Dedifferentiated amniotic fluid mesenchymal stem cell (primary cell): Measurements from ENCODE around the gene PPP2R3B.
"Not testable (repeated sequence)": the region's sequence is repeated elsewhere in the genome, so short reads cannot be mapped to it uniquely, and the experiment has no call there.

Source experiments
- DNase-seq: peaks from one replicate; pipeline ENCODE4 v3.0.0-alpha.2; 2016; ENCODE audit errors: extremely low spot score

PPP2R3B gene

GRCh38 chrX:353566-354535 is 32.9 kb downstream of the PPP2R3B start:
- DNase-seq: no peak

- DNase-seq: no peak
Measured at GRCh38 chrX:352582-353314, 34.0 kb downstream of the PPP2R3B start.

DNA sequence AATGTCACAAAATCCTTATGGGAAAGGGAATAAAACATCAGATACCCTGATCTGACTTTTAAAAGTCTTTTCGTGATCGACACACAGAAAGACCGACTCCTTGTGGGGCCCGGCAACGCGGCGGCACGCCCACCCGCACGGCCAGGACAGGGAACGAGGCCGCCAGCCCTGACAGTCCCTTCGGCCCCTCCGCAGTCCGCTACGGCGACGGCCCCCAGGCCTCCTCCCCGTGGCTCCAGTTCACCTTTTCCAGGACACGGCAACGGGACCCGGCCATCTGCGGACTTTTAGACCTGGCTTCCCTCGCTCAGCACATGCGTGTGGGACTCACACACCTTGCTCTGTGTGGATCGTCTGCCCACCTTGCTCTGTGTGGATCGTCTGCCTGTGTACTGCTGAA is 34.5 kb downstream of the PPP2R3B start:
- no peak for DNase-seq

DNA sequence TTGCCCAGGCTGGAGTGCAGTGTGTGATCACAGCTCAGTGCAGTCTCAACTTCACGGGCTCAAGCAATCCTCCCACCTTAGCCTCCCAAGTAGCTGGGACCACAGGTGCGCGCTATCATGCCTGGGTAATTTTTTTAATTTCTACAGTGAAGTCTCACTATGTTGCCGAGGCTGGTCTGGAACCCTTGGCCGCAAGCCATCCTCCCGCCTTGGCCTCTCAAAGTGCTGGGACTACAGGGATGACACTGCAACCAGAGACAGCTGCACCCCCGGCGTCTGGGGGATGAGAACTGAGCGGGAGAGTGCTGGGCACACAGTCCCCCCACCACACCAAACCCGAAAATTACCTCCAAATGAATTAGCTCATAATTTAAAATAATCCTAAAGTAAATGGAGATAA is 35.0 kb downstream of the PPP2R3B start:
- no peak for DNase-seq

GRCh38 chrX:351324-351641 is 35.4 kb downstream of the PPP2R3B start:
- DNase-seq: not testable (repeated sequence)

- DNase-seq: no peak
Measured at GRCh38 chrX:350534-351323, 36.0 kb downstream of the PPP2R3B start.

GRCh38 chrX:350148-350533 is 36.6 kb downstream of the PPP2R3B start:
- DNase-seq: no peak

- DNase-seq: no peak
Measured at GRCh38 chrX:349702-350101, 37.0 kb downstream of the PPP2R3B start.

GRCh38 chrX:349196-349595 is 37.5 kb downstream of the PPP2R3B start:
- no peak for DNase-seq

DNA sequence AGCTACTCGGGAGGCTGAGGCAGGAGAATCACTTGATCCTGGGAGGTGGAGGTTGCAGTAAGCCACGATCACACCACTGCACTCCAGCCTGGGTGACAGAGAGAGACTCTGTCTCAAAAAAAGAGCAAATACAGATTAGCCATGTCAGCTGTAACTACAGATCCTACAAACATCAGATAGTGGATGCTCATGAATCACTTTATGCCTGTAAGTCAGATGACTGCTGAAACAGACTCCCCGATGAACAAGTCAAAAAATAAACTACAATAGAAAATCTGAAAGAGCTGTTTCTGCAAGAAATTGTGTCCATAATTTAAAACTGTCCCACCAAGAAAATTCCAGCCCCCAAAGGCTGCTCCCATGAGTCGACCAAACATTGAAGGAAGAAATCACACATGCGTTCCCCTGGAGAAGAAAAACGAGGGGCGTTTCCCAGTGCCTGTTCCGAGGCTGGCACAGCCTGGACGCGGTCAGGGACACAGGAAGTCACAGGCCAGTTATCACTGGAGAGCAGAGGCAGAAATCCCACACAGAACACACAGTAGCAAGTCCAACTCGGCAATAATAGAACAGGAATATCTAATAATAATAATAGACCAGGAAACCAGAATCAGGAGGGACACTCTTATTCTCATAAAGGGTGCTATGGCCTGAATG is 38.1 kb downstream of the PPP2R3B start:
- no peak for DNase-seq

- DNase-seq: no peak
Measured at GRCh38 chrX:347351-348117, 39.2 kb downstream of the PPP2R3B start.

- DNase-seq: no peak
Measured at GRCh38 chrX:346034-346813, 40.5 kb downstream of the PPP2R3B start.

DNA sequence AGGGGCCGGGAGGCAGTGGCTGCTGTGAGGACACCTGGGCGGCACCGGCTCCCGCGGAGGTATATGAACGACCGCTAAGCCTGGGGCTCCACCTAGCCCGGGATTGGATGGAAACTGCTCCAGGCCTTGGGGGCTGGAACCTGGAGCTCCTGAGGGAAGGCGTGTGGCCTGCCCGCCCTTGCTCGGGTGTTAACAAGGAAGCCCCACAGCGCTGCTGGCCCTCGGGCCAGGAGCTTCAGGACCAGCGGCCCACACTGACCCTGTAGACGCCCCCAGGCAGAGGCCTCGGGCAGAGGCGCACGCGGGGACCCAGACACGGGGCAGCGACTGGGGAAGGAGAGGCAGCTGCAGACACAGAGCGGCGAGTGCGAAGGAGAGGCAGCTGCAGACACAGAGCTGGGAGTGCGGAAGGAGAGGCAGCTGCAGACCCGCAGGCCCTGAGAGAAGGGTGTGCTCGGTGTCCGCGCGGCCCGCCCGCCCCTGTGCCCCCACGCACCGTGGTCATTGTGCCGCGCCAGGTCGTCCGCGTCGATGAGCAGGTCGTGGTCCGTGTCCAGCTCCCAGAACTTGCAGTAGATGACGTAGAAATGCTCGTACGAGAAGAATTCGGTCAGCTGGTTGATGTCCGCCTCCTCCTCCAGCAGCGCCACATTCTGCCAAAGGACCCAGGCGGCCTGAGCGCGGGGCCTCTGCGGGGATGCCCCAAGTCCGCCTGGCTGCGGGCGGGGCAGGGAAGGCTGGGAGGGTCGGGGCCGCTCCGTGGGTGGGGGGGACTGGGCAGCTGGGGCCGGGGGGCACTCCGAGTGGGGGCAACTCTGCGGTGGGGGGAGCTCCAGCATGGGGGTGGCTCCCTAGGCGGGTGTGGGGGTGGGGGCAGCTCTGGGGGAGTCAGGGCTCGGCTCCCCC is 41.4 kb downstream of the PPP2R3B start:
- no peak for DNase-seq

- DNase-seq: no peak
Measured at GRCh38 chrX:344371-344901, 42.3 kb downstream of the PPP2R3B start.

- DNase-seq: no peak
Measured at GRCh38 chrX:341541-342101, 45.1 kb downstream of the PPP2R3B start.

DNA sequence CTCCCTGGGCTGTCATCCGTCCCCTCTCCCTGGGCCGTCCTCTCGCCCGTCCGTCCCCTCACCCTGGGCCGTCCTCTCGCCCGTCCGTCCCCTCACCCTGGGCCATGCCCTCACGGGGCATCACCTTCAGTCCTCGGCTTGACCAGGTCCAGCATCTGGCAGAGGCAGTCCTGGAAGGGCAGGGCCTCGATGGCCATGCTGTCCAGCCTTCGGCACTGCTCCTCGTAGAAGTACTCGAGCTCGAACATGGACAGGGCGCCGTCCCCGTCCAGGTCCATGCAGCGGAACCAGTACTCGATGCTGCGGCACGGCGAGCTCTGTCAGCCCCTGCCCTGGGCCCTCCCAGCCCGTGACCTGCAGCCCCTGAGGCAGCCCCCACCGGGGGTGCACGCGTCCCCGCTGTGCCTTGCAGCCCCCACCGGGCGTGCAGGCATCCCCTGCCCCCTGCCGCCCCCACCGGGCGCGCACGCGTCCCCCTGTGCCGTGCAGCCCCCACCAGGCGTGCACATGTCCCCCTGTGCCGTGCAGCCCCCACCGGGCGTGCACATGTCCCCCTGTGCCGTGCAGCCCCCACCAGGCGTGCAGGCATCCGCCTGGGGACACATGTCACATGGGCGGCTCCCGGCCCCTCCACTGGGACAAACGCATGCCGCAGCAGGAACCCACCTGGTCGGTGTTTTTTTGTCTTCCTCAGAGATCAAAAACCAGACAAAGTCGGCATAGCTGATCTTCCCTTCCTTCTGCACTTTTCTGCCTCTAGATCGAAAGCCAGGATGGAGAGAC is 45.9 kb downstream of the PPP2R3B start:
- DNase-seq: no peak

DNA sequence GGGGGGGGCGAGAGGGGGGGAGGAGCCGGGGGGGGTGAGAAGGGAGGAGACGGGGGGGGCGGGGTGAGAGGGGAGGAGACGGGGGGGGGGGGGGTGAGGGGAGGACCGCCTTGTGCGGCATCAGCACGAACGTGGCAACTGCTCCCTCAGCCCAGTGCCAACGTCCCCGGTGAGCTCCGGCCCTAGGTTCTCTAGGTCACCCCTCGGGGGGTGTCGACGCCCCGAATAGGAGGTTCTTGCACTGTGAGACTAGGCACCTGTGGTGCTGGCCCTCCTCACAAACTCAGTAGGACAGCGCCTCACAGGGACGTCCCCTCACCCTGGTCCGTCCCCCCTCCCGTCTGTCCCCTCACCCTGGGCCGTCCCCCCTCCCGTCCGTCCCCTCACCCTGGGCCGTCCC is 46.6 kb downstream of the PPP2R3B start:
- no peak for DNase-seq
